ENCODE results near the gene NEUROD1.

NEUROD1 gene

GRCh38 chr2:181684454-181685149 lies 4.3 kb upstream of the NEUROD1 start:
- no peak overlapping the region for H3K4me3 ChIP-seq (ENCODE audit: low read depth, low read length)
- no peak for DNase-seq (ENCODE audit: low read depth)
- TF ChIP-seq, protein P1, sequence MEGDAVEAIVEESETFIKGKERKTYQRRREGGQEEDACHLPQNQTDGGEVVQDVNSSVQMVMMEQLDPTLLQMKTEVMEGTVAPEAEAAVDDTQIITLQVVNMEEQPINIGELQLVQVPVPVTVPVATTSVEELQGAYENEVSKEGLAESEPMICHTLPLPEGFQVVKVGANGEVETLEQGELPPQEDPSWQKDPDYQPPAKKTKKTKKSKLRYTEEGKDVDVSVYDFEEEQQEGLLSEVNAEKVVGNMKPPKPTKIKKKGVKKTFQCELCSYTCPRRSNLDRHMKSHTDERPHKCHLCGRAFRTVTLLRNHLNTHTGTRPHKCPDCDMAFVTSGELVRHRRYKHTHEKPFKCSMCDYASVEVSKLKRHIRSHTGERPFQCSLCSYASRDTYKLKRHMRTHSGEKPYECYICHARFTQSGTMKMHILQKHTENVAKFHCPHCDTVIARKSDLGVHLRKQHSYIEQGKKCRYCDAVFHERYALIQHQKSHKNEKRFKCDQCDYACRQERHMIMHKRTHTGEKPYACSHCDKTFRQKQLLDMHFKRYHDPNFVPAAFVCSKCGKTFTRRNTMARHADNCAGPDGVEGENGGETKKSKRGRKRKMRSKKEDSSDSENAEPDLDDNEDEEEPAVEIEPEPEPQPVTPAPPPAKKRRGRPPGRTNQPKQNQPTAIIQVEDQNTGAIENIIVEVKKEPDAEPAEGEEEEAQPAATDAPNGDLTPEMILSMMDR (IDR thresholded peaks at IDR 0.05; ENCODE audit: control insufficient read depth, extremely low read depth, insufficient read depth) = no peak

DNA sequence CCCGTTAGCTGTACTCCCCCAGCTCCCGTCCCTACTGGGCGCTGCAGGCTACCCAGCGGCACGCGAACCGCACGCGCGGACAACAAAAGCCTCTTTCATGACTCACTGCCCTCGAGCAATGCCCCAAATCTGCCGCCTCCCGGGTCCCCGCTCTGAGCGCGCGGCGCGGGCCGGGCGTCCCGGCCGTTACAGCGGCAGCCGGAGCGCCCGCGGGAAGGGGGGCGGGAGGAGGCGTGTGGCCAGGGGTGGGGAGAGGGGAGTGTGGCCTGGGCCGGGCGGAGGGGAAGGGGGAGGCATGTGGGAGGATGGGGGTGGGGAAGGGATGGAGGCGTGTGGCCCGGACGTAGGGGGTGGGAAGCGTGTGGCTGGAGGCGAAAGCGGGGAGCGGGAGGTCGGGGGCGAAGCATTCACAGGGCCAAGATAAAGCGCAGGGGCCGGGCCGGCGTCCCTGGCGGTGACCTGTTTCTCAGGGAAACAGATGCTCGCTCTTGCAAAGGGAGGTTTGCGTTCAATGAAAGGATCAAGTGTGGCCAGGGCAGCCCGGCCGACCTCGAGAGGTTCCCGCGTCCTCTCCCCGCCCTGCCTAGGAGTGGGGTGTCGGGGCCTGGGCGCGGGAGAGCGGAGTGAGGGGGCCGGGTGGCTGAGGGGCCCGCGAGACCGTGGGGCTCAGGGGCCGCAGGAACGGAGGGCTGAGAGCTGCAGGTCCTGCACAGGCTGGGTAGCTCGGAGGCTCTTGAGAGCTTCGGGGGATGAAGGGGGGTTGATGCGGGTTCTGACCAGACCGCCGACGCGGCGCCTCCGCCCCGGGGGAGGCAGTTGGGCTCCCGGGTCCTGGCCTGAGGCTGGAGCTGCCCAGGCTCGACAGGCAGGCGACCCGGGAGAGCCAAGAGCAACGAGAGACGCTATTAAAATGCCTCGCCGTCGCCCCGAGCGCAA lies 3.5 kb upstream of the NEUROD1 start:
- TF ChIP-seq, protein P1 (IDR thresholded peaks at IDR 0.05; ENCODE audit: control insufficient read depth, extremely low read depth, insufficient read depth) = no peak
- DNase-seq (ENCODE audit: low read depth) = no peak
- no peak overlapping the region for H3K4me3 ChIP-seq (ENCODE audit: low read depth, low read length)

GRCh38 chr2:181682795-181683517 lies 2.6 kb upstream of the NEUROD1 start:
- DNase-seq (ENCODE audit: low read depth) = no peak
- no peak overlapping the region for H3K4me3 ChIP-seq (ENCODE audit: low read depth, low read length)
- TF ChIP-seq, protein P1 (IDR thresholded peaks at IDR 0.05; ENCODE audit: control insufficient read depth, extremely low read depth, insufficient read depth) = no peak

GRCh38 chr2:181682026-181682789 lies 1.9 kb upstream of the NEUROD1 start:
- TF ChIP-seq, protein P1 (IDR thresholded peaks at IDR 0.05; ENCODE audit: control insufficient read depth, extremely low read depth, insufficient read depth) = no peak
- no peak overlapping the region for H3K4me3 ChIP-seq (ENCODE audit: low read depth, low read length)

DNA sequence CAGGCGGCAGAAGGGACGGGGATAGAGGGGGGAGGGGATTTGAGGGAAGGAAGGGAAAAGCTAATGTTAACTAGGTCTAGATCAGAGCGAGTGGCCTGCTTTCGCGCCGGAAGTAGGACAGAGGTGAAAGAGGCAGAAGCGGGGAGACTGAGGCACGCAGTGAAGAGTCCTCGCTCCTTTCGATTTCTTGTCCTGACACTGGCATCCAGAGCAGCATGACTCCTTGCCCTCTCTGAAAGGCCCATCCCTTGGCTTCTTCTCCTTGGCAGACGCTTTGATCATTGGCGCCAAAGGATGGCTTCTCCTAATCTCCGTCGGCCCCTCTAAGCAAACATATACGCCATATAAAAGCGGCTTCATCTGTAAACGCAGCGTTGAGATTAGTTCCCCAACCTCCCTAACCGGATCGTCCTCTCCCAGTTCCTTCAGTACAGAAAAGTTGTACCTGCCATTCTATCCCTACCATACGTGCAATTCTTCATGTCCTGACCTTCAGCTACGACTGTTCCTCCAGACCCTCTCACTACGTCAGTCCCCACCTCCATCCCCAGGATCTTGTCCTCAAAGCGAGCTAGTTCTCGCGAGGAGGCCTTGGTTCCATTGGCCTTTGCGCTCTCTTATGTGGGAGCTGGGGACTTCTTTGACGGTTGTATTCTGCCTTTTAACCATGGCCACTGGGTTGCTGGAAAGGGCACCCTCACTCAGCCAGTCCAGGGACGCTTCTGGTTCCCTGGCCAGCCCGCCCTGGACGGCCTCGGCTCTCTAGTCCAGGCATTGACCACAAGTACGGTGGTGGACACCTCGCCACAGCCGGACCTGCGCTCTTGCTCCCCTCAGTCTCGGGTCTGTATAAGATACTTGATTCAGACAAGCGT lies 857 bp upstream of the NEUROD1 start:
- no peak overlapping the region for H3K4me3 ChIP-seq (ENCODE audit: low read depth, low read length)
- DNase-seq (ENCODE audit: low read depth) = no peak
- TF ChIP-seq, protein P1 (IDR thresholded peaks at IDR 0.05; ENCODE audit: control insufficient read depth, extremely low read depth, insufficient read depth) = no peak

More at GRCh38 chr2:181682026-181682789, 1.9 kb upstream of the NEUROD1 start:
- DNase-seq (ENCODE audit: low read depth) = no peak
